GM10847 (cell line): ENCODE data around the gene PIM3.

ENCODE experiments used
- POLR2A ChIP-seq: IDR thresholded peaks from 2 replicates; pipeline ENCODE4 v1.6.1; 2011; ENCODE audit not compliant: insufficient read length; ENCODE audit errors: extremely low read depth

Gene PIM3

DNA sequence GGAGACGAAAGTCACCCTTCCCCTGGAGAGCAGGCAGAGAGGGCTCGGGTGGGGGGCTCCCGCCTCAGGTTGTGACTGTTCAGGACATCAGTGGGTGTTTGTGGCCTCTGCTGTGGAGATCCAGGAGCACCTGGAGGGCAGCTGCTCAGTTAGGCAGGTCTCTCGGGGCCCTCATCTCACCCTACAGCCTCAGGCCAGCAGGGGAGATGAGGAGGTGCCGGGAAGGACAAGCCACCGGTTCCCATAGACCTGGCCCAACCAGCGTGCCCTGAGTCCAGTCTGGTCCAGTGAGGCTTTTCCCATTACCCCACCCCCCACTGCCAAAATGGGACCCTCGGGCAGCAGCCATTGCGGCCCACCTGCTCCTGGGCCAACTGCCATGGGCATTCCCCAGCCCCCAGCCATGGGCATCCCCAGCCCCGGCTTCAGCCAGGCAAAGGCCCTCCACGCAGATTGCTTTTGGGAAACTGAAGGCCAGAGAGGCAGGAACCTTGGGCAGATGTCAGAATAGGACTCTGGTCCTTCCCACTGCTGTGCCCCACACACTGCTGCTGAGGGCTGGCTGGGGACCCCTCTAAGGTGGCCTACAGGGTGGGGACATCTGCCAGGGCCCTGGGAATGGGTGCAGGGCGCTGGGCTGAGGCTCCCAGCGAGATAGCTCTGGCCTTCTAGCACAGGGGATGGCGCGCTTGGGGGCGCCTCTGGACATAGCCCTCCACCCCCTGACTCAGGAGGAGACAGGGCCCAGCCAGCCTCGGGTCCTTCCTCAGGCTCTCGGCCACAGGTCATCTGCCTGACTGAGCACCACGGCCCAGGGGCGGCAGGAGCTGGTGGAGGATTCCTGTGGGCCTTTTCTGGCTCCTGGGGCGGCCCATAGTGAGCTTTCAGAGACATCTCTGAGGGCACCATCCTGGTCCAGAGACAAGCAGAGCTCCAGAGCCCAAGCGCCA lies 4.8 kb downstream of the PIM3 start:
- peak; percentile 23 for TF ChIP-seq POLR2A

DNA sequence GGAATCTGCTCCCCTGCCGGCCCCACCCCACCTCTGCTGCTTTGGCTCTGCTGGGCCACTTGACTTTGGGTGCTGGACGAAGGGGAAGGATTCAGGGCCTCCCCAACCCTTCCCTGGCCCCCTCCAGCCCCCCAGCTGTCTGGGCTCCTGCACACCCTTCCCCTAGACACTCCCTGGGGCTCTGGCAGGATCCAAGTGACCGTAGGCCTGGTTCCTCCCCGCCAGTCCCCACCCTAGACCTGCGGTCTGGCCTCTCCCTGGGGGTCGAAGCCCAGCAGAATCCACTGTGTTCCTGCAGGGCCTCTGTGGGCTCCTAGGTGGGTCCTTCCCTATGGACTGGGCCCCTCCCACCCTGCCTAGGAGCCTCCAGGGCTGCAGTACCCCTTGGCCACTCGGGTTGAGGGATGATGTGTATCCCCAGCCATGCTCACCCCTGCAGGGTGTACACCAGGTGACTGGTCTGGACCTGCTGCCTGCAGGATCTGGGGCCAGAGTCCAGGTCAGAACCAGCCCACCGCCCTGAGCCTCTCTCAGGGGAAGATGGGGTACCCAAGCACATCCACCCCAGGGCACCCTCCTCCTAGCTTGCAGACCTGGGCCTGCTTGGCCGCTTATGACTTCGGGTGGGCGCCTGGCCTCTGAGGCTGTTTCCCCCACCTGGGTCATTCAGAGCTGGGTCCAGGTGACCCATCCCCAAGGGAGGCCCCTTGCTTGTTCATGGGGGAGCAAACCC lies 5.6 kb downstream of the PIM3 start:
- TF ChIP-seq POLR2A: no peak

DNA sequence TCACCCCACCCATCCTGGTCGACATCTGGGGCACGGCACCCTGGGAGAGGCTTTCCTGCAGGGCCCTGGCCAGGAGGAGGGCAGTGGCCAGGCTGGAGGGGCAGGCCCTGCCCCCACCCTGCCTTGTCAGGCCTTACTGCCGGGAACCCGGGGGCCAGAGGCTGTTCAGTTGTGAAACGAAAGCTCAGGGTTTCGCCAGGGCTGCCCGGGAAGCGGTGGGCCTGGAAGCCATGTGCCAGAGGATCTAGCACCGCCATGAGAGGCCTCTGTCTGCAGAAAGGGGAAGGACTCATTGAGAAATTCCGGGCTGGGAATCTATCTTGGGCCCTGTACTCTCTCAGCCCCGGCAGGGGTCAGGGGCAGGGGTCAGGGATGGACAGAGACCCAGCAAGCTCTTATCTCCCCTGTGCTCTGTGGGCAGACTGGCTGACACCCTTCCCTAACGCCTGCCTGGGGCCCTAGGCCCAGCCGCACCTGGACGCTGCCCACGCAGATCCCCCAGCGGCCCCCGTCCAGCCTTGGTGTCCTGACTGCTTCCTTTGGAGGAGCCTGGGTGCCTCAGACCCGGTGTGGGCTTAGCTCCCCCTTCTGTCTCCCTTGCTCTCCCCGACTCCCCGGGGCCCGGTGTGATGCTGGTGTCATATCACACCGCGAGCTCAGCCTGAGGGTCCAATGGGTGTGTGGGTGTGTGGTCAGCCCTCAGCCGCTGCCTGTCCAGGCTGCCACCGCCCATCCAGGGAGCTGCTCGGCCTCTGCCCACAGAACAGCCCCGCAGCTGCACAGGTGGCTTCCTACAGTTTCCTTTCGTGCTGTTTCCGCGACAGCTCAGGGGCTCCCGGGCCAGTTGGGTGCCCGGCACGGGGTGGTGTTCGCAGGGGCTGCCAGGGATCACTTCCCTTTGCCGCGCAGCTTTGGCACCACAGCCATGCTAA lies 6.5 kb downstream of the PIM3 start:
- no peak for TF ChIP-seq POLR2A

DNA sequence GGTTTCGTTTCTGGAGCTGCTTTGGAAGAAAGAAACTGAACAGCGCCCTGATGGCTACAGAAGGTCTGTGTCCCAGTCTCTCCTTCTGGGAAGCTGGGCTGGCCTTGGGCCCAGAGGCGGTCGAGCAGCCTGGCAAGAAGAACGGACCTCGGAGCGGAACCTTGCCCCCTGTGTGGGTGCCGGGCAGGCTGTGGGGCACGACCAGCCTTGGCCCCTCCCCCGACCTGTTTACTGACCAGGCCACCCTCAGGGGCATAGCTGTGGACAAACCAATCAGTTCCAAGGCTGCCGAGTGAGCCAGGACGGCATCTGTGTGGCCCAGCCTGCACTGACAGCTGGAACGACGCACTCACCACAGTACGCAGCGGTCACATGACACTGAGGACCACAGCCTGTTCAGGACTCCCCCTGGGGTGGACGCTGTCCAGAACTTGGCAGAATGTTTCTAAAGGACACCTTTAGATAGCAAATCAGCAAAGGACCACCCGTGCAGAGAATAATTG lies 7.2 kb downstream of the PIM3 start:
- TF ChIP-seq POLR2A: no peak

DNA sequence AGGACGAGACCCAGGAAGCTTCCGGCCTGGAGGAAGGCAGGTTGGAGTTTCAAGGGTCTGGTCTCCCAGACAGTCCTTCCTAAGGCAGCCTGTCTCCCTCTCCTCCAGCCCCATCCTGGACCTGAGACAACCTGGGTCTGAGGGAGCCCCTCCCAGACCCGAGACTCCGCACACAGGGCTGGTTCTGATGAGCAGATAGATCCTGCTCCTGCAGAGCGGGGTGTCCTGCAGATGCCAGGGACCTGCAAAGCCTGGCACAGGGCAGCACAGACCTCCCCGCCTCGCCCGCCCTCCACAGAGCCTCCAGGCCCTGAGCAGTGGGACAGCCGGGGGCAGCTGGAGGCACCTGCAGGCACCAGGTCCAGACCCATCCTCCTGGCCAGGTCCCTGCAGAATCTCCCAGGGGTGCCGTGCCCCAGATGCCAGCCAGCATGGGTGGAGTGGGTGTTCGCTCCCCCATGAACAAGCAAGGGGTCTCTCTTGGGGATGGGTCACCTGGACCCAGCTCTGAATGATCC lies 7.8 kb downstream of the PIM3 start:
- no peak for TF ChIP-seq POLR2A

DNA sequence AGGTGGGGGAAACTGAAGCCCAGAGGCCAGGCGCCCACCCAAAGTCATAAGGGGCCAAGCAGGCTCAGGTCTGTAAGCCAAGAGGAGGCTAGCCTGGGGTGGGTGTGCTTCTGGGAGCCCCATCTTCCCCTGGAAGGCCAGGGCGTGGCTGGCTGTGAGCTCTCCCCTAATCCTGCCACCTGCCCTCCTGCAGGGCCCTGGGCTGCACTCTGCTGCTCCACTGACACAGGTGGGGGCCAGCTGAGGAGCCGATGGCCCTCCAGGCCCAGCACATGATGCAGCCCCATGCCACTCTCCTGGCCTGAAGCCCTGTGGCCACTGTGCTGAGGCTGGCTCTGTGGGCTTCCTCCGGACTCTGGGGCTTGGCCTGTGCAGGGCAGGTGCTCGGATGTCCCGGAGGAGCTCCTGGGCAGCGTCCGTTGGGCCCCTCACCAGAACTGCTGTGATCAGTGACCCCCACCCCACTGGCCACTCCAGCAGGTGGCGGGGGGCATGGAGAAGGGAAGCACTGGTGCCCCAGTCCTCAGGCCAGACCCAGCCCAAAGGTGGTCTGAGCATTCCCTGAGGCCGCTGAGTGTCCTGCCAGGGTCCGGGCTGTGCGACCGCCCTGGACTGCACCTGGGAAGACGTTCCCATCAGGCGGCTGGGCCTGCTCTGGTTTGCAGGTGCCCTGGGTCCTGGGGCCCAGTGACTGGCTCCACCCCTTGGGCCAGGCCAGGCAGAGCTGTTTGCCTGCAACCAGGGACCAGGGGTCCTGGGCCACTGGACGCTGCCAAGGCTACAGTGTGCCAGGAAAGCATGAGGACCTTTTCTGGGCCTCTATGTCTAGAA lies 8.5 kb downstream of the PIM3 start:
- no peak for TF ChIP-seq POLR2A

DNA sequence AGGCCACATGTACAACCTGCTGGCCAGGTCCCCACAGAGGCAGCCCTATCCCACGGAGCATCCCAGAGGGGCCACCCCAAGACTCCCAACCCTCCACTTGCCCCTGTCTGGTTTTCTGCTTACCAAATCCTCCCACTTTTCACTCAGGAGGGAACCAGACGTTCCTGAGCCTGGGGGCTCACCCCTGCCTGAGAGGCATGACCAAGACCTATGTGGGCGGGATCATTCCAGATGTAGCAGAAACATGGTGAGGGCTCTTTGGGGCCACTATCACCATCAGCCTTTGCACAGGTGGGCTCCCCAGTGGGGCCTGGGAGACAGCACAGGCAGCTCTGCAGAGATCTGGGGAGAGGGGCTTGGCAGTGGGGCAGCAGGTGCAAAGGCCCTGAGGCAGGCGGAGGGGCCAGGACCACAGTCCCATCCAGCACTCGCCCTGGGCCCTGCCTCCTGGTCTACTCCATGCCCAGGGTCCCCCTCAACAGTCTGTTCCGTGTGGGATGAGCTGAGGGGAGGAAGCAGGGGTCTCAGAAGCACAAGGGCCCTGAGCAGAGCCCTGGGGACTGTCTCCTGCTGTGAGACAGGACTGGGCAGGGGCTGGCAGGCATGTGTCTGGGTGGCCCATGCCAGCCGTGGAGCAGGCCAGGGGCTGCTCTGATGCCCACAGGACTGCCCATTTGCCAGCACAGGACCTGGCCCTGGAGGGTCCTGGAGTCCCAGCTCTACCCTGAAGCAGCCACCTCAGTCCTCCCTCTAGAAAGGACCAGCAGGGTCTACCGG lies 9.4 kb downstream of the PIM3 start:
- TF ChIP-seq POLR2A: no peak

DNA sequence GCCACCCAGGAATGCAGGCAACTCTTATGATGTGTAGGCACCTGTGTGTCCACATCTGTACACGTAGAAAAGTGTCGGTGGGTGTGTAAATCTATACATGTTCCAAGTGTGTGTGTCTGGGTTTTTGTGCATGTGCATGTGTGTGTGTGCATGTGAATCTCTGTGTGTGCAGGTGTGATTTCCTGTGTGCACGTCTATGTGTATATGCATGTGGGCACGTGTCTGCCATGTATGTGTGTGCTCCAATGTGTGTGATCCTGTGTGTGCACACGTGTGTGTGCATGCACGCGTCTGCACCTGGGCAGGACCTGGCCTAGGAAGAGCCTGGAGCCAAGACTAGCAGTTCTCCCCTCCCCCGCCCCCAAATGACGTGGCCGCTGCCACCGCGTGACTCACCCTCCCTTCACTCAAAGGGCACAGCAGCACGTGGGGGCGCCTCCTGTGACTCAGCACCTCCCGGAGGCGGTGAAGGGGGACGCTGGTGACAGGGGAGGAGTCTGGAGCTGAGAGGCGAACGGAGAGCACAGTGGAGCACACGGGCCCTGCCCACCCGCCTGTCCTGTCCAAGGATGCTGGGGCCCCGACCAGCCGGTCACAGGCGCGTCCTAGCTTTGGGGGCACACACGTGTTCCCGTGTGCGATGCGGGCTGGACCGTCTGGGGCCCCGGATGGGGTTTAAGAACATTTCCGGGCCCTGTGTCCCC lies 10.1 kb downstream of the PIM3 start:
- TF ChIP-seq POLR2A: peak; percentile 69

DNA sequence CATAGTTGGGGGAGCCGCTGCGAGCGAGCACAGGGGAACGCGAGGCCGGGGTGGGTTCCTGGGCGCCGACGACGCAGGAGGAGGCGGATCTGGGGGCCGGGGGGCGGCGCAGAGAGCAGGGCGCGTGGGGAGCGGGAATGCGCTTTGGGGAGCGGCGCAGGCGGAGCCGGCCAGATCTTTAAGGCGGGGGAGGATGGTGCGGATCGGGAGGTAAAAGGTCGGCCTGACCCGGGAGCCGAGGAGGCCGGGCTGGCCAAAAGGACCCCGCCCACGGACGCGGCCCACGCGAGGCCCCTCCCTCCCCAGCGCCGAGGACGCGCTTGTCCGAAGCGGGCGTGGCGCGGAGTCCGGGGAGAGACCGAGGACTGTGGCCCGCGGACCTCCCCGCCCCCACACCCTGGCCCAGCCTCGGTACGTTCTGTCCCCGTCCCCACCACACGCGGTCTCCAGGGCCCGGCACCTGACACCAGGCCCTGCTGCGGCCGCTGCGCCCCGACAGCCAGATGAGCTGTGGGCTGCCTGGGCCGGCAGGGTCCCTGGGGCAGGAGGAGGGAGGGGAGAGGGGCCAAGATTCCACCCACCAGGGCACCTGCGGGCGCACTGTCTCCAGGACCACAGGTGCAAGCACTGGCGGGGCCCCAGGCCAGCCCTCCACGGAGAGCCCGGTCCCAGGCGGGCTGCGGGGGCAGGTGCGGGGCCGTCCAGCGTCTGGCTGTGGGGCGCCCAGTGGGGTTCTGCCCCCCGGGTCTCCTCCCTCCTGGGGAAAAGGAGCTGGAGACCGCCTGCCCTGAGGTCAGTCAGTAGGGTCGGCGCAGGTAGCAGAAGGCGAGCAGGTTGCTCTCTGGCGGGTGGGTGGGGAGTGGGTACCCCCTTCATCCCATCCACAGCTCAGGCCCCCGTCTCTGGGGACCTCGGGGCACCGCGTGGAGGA lies 10.9 kb downstream of the PIM3 start:
- TF ChIP-seq POLR2A: no peak

DNA sequence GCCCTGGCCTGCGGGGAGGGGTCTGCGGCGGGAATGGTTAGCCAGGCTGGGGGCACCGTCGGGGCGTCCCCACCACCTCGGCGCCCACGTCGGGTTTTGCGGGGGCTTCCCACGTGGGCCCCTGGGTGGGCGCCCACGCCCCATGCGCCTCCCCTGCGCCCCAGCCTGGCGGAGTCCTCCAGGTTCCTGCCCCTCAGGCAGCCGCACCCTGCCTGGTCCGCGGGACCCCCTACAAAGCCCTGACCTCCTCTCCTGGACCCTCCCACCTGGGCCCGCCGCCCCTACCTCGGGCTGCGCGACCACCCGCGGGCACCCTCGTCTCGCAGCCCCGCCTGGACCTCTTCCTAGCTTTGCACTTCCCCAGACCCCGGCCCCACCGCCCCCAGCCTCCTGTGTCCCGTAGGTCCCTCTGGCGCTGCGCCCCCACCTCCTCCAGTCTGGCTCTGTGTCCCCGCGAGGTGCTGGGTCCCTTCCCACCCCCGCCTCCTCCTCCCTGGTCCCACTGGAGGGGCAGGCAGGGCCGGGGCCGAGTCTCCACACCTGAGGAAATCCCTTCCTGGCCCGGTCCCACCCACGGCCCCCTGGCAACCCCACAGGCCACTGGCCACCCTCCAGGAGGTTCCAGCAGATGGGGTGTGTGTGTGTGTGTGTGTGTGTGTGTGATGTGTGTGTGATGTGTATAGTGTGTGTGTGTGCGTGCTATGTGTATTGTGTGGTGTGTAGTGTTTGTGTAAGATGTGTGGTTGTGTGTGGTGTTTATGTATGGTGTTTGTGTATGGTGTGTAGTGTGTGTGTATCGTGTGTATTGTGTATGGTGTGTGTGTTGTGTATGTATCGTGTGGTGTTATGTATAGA lies 11.8 kb downstream of the PIM3 start:
- no peak for TF ChIP-seq POLR2A
